Midbrain (tissue), 1 donor: ENCODE data around the gene TRPM3.
A peak's percentile ranks its signal among the peaks of the same experiment; 100 is the strongest.
"Not testable (repeated sequence)": the region's sequence is repeated elsewhere in the genome, so short reads cannot be mapped to it uniquely, and the experiment has no call there.

Experiments
- DNase-seq: peaks from one replicate; lab custom pipeline; 2025; lab: John Stamatoyannopoulos, UW

TRPM3 gene

DNA sequence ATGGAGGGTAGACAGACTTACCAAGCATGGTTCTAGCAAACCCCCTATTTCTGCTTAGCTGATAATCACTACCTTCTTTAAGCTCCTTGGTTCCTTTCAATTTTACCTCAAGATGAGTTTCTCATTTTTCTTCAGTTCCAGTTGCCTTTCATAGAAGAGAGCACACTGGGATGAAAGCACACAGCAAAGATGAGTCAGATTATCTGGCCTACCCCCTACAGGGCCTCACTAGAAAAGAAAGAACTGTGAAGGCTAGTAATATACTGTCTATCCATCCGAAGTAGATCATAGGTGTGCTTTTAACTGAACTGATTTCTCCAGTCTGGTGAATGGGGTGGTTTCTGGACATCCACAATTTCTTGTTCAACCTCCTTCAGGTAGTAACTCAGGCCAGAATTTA lies 122.5 kb downstream of the TRPM3 start:
- no peak for DNase-seq

DNA sequence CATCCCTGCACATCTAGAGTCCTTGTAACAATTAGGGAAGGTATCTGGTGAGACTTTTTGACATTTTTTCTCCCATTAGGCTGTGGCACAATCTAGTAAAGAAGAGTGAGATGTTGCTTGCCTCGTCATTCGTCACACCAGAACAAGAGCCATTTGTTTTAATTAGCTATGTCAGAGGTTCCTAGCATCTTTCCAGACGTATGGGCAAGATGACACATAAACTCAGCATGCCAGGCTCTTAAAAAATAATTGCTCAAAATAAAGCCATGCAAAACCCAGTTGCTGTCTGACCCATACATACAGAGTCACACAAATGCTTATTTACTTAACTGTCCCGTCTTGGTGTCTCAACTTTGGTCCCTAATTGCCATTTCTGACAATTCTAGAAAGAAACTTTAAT lies 125.9 kb downstream of the TRPM3 start:
- no peak for DNase-seq

DNA sequence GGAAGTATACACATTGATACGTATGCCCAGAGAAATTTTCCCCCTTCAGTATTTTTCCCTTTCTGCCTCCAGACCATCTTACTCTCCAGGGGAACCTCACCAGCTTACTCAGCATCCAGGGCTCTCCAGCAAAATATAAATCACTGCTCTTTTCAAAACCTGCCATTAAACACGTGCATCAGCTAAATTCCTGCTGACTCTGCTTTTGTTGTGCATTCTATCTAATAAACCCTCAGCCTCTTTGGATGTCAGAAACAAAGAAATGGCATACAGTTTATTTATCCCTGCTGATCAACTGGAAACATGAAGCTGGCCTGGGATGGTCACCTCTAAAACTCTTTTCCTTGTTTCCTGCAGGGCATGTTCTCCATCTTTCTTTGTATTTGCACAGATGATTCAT lies 126.8 kb downstream of the TRPM3 start:
- no peak for DNase-seq

DNA sequence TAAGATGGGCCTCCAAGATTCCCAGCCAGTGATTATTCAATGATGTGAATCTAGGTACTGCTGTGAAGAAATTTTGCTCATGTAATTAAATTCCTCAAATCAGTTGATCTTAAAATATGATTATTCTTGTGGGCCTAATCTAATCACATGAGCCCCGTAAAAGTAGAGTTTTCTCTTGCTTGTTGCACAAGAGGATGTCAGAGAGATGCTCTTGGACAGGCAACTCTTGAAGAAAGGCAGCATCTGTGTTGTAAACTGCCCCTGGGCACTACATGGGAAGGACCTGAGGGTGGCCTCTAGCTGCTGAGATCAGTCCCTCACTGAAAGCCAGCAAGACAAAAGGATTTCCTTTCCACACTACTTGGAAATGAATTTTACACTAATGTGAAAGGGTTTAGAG lies 132.9 kb downstream of the TRPM3 start:
- no peak for DNase-seq

DNA sequence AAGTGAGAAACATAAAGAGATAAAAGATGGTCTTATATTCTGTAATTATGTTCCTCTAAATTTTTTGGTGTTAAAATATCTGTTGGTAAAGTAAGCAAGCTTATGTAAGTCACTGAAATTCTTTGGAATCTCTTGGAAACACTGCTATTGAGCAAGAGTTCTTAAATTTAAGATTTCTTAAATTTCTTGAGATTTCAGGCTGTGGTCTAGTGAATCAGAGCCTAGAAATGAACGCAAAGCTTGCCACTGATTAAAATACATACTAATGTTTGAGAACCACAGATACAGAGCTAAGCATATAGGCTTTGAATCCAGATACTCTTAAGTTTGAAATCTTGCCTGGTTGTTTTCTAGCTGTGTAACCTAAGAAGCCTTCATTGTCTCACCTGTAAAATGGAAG lies 133.4 kb downstream of the TRPM3 start:
- DNase-seq, result no peak

DNA sequence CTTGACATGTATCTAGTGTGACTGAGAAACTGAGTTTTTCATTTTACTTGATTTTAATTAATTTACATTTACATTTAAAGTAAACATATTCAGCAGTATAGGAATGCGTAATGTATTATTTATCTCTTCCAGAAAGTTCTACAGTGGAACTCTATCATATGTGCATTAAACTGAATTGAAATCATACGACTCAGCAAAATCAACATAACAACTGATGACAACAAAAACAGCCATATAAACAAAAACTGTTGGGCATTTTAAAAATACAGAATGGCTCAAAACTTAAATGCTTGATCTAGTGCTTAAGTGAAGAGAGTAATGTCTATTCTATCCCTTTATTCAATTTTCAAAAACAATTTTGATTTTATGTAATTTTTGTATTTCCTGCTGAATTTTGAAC lies 134.4 kb downstream of the TRPM3 start:
- DNase-seq, result no peak

DNA sequence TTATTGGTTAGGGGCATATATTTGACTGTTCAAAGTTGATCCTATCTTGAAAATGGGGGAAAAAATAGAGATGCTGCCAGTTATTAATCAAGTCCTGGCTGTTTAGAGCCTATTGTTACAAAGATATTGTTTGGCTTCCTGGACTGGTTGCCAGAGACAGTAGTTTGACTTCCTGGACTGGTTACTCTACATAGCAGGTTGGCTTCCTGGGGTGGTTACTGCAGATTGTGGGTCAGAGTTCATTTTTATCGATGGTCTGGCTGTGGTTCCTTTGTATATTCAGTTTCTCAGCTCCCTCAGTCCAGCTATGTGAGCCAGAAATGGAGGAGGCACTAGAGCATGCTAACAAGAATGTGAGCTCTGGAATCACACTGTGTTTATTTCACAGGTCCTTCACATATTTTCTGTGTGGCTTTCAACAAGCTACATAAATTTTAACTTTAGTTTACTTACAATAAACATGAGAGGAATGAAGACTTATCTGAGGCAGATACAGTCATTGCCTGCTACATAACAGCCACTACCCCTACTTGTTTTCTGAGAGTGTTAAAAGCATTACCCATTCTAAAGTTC lies 137.6 kb downstream of the TRPM3 start:
- DNase-seq, result no peak

DNA sequence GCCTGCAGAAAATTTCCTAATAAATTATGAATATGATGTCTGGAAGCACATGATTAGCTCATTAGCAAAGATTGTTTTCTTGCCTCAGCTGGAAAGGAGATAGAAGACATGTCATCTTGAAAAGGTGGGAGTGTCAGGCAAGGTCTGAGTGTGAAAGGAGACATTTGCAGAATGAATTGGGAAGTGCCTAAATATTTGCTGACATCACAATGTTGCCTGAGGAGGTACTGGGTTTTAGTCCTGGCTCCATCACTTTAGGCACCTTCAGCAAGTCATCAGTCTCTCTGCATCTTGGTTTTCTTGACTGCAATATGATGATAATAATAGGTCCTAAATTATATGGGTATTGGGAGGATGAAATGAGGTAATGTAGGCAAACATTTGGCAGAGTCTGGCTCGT lies 140.1 kb downstream of the TRPM3 start:
- DNase-seq, result no peak

DNA sequence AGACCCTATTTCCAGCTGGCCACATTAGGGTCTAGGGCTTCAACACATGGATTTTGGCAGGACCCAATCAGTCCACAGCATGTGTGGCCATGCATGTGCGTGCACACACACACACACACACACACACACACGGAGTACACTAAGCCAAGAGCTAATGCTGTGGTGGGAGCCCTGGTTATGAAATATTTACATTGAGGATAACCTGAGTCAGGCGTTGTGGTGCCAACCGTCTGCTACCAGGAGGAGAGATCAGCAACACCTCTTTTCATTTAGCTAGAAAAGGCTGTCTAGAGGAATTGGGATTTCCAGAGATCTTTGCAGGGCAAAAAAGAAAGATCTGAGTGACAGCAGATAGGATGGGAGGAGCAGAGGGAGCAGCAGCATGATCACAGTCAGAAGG lies 141.5 kb downstream of the TRPM3 start:
- no peak for DNase-seq

DNA sequence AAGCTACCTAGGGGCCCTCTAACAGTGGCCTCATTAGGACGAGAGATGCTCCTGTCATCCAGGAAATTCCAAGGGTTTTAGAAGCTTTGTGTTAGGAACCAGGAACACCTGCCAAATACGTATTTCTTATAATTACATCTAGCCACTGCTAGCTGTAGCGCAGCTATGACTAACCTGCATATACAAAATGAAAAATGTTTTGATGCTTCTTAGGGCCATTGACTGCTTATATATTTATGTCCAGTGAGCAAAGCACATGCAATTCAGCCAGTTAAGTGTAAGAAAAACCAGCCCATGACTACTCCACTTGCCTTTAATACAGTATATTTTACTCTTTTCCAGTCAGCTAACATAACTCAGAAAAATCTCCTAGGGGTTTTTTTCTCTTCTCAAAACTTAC lies 143.3 kb downstream of the TRPM3 start:
- no peak for DNase-seq

DNA sequence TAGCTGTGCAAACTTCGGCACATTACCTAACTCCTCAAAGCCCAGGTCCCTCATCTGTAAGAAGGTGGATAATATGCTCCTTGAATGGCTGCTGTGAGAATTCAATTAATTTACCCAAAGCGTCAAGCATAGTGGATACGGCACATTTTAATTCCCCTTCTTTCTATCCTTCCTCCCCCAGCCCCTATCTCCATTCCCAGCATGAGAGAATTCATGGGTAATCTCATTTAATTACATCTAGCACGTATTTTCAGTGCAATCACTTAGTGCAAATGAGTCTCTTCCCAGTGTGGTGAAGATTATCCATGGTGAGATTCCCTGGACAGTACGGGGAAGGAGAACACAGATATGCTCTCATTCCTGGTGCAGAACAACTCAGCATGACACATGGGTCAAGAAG lies 145.6 kb downstream of the TRPM3 start:
- DNase-seq, result no peak

DNA sequence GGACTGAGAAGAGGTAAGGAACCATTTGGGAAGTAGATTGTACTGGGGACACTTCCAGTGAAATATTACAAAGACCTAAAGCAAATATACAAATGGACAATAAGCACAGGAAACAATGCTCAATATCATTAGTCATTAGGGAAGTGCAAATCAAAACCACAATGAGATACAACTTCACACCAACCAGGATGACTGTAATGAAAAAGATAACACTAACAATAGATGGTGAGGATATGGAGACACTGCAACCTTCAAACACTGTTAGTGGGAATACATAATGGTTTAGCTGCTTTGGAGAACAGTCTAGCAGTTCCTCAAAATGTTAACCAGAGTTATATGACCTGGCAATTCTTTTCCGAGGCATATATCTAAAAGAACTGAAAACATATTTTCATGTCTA lies 149.7 kb downstream of the TRPM3 start:
- DNase-seq, result no peak

DNA sequence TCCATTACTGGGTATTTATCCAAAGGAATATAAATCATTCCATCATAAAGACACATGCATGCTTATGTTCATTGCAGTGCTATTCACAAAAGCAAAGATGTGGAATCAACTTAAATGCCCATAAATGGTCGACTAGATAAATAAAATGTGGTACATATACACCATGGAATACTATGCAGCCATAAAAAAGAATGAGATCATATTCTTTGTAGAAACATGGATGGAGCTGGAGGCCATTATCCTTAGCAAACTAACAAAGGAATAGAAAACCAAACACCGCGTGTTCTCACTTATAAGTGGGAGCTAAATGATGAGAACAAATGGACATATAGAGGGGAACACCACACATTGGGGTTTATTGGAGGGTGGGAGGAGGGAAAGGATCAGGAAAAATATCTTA lies 155.0 kb downstream of the TRPM3 start:
- DNase-seq, result not testable (repeated sequence)

DNA sequence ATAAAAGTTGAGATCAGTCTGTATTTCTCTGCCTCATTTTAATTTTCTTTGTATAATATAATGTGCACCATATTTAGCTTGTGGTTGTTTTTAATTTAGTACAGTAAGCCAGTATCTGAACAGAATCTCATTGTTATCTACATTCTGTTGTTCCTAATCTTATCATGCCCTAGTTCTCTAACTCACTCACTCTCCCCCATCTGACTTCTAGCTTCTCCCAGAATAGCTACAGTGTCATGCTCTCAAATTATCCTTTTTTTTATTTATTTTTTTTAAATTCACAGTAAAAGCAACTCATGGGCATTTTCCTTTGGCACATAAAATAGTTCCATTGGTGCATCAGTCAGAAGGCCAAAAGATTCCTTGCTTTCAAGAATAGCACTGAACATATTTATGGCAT lies 156.6 kb downstream of the TRPM3 start:
- DNase-seq, result no peak

DNA sequence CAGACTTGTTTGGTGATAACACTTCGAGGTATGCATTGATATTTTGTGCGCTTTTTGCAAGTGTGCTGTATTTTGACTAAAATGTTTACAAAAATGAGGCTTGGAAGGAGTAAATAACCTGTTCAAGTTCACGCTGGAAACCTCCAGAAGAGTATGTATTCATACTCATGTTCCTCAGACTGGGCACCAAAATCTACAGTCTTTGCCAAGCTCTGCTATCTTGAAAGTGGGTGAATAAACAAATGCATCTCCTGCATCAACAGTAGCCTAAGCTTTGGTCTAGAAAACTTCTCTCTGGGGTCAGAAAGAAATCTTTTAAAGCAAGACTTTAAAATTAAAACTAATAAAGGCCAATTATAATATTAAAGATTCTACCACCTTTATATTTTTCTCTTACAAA lies 157.9 kb downstream of the TRPM3 start:
- DNase-seq, result no peak

DNA sequence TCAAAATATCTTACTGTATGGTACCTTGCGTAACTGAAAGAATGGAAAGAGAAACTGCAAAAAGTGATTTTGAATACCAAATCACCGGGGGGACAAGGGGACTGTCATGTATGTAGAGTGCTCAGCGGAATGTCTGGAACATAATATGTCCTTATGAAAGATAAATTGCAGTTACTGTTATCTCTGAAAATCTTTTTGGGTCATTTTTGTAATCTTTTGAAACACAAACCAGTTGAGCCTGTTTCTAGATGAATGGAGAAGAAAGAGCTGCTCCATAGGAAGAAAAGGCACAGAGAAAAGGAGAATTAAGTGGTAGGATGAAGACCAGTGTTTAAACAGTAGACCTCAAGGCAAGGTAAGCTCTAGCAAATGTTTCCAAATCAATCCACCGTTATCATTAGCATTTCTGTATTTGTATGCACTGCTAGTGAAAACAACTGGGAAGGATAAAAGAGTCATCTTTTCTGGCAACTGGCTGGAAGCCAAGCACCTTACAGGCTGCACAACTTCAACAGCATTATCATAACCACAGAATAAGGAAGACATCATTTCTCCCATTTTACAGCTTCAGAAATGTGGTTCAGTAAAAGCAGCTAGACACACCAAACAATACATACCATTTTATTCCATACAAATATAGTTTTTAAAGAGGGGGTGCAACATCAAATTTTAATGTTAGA lies 158.5 kb downstream of the TRPM3 start:
- DNase-seq, result no peak

DNA sequence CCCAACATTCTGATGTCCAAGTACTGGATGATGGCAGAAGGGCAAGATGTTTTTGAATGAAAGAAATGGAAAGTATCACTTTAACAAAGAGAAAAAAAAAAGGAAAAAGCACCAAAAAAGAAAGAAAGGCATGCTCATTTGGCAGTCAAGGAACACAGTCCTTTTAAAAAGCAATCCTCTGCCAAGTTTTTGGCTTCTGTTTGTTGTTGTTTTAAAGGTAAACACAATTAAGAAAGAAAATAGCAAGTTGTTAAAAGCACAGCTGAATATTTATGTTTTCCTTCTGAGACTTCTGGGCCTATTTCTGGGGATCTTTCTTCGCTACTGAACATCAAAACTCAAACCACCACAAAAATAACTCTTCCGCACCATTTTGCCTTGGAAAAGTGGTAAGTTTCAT lies 162.1 kb downstream of the TRPM3 start:
- peak; percentile 46 for DNase-seq

DNA sequence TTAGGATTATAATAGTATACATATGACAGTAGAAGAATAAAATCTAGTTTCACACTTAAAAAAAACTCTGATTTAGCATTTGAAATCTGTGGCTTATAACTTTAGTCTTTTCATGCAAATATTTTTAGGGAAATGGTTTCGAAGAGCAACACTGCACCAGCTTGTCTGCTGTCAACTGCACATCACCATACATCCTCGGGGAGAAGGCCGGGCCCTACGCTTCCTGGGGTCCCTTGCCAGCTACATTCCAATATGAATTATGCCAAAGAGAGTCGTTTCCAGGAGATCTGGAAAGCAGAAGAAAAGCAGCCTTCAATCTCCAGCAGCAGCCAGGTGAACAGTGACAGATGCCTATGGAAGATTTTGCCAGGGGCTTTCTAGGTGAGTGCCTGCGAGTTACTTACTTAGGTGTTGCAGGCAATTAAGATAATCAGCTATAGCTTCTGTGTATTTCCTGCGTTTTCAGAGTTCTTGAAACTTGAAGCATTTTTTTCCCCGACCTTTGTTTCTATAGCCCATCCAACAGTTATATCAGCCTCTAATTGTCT lies 166.8 kb downstream of the TRPM3 start:
- no peak for DNase-seq

DNA sequence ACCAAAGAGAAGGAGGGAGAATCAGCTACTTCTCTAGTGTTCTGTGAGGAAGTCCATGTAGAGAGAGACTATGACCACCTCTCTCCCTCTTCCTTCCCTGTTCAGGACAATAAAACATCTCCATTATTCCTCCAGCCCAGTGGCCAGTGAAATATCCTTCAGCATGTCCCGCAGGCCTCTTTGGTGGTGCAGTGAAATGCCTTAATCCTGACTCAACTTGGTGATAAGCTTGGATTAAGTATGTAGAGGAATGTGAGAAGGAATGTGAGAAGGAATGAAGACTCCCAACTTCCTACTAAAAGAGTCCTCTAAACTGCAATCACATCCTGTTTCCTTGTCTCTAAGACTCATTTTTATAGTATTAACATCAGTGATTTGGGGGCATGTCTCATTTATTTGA lies 167.3 kb downstream of the TRPM3 start:
- no peak for DNase-seq

DNA sequence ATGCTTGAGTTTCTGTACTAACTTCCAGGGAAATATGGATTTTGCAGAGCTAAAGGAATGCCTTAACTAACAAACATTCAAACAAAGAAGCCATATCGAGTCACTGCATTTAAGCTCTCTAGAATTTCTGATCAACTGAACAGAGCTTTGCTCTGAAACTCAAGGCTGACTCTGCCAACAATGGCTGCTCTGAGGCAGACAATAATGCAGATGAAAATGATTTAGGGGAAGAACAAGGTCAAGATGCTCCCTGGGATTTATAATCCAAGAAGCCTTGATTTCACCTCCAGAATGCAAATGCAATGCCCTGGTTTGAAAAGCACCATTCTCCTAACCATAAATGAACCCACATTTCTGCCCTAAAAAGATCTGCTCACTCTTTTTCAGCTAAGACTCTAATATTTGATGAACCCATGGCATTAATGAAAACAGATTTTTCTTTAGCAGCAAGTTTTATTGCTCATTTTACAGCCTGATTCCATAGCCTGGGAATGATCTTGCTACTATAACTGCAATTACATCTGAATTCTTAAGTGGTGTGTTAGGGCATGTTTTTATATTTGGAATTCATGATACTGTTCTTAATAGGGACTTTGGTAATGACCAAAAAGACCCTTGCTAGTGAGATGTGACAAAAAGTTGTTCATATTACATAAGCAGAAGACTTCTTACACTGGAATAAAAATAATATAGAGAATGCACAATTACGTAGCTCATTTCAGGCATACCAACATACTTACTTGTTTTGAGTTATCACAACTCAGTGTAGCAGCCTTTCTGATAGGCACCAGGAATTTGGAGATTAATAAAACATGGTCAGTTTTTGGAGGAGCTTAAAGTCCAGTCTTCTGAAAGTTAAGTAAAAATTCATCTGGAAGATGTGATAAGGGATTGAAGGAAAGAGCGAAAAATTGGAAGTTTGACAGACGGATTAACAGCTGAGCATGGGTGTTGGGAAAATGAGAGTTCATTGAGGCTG lies 169.4 kb downstream of the TRPM3 start:
- no peak for DNase-seq

DNA sequence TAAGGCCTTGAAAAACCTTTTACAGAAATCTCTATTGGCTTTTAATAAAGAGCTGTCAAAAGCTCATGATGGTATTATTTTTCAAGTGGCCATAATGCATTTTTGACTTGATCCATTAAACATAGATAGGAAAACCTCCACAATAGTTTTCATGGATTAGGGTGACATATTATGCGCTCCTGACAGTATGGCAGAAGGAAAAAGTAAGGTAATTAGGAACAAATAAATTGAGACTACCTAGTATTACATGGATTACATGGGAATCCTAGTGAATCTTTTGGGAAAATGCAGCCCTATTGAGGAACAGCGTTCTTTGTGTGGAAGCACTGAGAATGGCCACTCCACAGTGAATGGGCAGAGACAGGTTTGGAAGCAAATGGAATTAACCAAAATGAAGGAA lies 171.2 kb downstream of the TRPM3 start:
- DNase-seq, result no peak

DNA sequence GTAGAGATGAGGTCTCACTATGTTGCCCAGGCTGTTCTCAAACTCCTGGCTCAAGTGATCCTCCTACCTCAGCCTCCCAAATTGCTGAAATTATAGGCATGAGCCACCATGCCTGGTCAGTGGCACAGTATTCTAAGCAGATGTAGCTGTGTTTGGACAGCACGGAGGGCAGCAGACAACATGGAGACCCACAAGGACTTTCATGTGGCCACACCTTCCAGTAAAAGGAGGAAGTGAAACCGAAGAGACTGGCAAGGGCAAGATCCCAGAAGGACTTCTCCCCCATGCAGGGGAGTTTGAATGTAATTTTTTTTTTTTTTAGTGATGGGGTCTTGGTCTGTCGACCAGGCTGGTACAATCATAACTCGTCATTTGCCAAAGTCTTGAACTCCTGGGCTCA lies 172.2 kb downstream of the TRPM3 start:
- no peak for DNase-seq

DNA sequence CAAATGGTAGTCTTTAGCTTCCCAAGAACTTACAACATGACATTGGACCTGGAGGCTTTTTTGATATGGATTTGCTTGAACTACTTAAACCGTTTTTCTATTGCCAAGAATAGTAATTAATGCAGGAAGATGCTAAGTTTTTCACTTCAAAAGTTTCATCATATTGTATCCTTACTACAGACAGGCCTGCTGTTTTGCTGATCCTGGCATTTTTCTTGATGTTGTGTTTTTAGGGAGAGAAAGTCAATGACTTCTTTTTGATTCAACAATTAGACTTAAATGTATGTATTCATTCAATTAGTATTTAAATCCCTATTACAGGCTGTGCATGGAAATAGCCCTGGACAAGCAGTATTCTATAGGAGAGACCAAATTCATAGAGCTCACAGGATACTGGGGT lies 172.7 kb downstream of the TRPM3 start:
- no peak for DNase-seq
